GM20000 (cell line): ENCODE results near the gene NUCB2.

Experiments used
- DNase-seq: peaks from one replicate; pipeline ENCODE4 v3.0.0; 2012; ENCODE audit warnings: low spot score
- CTCF ChIP-seq: IDR thresholded peaks from 2 replicates; pipeline ENCODE4 v1.5.1; 2012; ENCODE audit warnings: mild to moderate bottlenecking, control low read depth; ENCODE audit errors: extremely low read depth, missing control alignments

NUCB2 gene

GRCh38 chr11:17376493-17376892 is 100.0 kb downstream of the NUCB2 start:
- no peak for DNase-seq
- TF ChIP-seq CTCF: no peak

GRCh38 chr11:17378655-17379054 is 102.1 kb downstream of the NUCB2 start:
- no peak for TF ChIP-seq CTCF
- no peak for DNase-seq

DNA sequence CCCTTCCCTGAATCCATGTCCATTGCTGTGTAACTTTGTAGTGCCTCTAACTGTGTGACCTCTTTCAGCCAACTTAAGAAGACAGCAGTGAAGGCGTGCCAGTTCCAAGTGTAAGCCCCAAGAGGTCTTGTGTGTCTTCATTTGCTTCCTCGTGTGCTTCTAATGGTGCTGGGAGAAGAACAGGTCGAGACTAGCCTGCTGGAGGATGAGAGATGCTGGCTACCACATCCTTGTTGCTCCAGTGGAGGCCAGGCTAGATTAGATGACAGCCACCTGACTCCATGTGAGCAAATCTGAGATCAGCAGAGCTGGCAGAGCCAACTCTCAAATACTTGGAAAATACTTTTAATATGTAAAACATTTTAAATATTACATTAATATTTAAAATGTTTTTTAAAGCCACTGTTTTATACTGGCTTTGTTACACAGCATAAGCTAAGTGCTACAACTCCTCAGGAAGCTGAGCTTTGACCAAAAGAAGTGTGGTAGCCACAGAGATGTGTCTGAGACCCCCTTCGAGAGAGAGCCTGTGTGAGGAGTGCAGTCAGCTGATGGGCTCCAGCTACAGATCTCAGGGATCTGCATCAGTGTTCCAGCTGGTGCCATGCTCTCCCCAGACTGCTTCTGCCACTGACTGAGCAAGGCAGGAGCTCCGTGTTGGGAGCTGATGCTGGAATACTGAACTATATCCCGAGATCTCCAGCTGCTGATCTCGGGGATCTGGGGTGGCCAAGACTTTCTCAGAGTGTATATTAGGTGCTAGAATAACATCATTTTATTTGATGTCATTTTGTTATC is 103.0 kb downstream of the NUCB2 start:
- TF ChIP-seq CTCF: no peak

GRCh38 chr11:17381156-17381555 is 104.6 kb downstream of the NUCB2 start:
- TF ChIP-seq CTCF: no peak
- DNase-seq: no peak

More for the DNA sequence above, 103.0 kb downstream of the NUCB2 start:
- no peak for DNase-seq
